ENCODE measurements around the gene SORCS2. TPM values are rescaled to one million over a fixed set of nuclear protein-coding genes. Genes with fewer than 3 reads are reported as not detected.

Gene SORCS2
- total RNA-seq, 1 experiment from 2014 or later = 0.06 TPM

- BruUV-seq (replicated peaks) = no TSS peak
- H3K27me3 ChIP-seq (replicated peaks; ENCODE audit: insufficient read depth, low read depth, low read length, poor library complexity) = no peaks in the 10 kb centered on the region
- CTCF ChIA-PET = no interaction called here
- H3K9me3 ChIP-seq (ENCODE audit: low read depth, low read length, poor library complexity, severe bottlenecking) = no peaks in the 10 kb centered on the region
- POLR2A ChIA-PET (ENCODE audit: low non-redundant PET) = no interaction called here
- DNase-seq (ENCODE audit: low spot score) = no peak
- H3K4me1 ChIP-seq (ENCODE audit: insufficient read depth, low read length, poor library complexity, severe bottlenecking) = no peaks in the 10 kb centered on the region
- no peaks in the 10 kb centered on the region for H3K36me3 ChIP-seq (ENCODE audit: insufficient read depth, low read length, poor library complexity, severe bottlenecking)
- no peak overlapping the region for H3K27ac ChIP-seq (ENCODE audit: low read depth, low read length, poor library complexity, severe bottlenecking)
- no peak for TF ChIP-seq CTCF (conservative IDR thresholded peaks at IDR 0.05; ENCODE audit: low read depth, low read length)
- no peak for TF ChIP-seq EZH2 (IDR thresholded peaks at IDR 0.05; ENCODE audit: borderline replicate concordance, low read depth, low read length, poor library complexity, severe bottlenecking)
- intact Hi-C loops (cut with micrococcal nuclease; ENCODE audit: unreplicated experiment) = no loop called here
- no peak overlapping the region for H3K4me3 ChIP-seq (ENCODE audit: low read depth, low read length, poor library complexity, severe bottlenecking)
Measured at GRCh38 chr4:7154351-7154981, 37.9 kb upstream of the SORCS2 start.

GRCh38 chr4:7155590-7156071, 36.7 kb upstream of the SORCS2 start:
- ChIA-PET CTCF (no interaction called here), POLR2A (ENCODE audit: low non-redundant PET) (no interaction called here)
- H3K27ac ChIP-seq (ENCODE audit: low read depth, low read length, poor library complexity, severe bottlenecking) = no peak overlapping the region
- H3K4me1 ChIP-seq (ENCODE audit: insufficient read depth, low read length, poor library complexity, severe bottlenecking) = no peaks in the 10 kb centered on the region
- no peak for DNase-seq (ENCODE audit: low spot score)
- no peak for TF ChIP-seq CTCF (conservative IDR thresholded peaks at IDR 0.05; ENCODE audit: low read depth, low read length)
- no peak for TF ChIP-seq EZH2 (IDR thresholded peaks at IDR 0.05; ENCODE audit: borderline replicate concordance, low read depth, low read length, poor library complexity, severe bottlenecking)
- no peaks in the 10 kb centered on the region for H3K36me3 ChIP-seq (ENCODE audit: insufficient read depth, low read length, poor library complexity, severe bottlenecking)
- H3K9me3 ChIP-seq (ENCODE audit: low read depth, low read length, poor library complexity, severe bottlenecking) = no peaks in the 10 kb centered on the region
- BruUV-seq (replicated peaks) = no TSS peak
- H3K27me3 ChIP-seq (replicated peaks; ENCODE audit: insufficient read depth, low read depth, low read length, poor library complexity) = no peaks in the 10 kb centered on the region
- no peak overlapping the region for H3K4me3 ChIP-seq (ENCODE audit: low read depth, low read length, poor library complexity, severe bottlenecking)
- intact Hi-C loops (cut with micrococcal nuclease; ENCODE audit: unreplicated experiment) = no loop called here

GRCh38 chr4:7156328-7156727, 36.0 kb upstream of the SORCS2 start:
- ChIA-PET CTCF (no interaction called here), POLR2A (ENCODE audit: low non-redundant PET) (no interaction called here)
- BruUV-seq (replicated peaks) = no TSS peak
- no peak for DNase-seq (ENCODE audit: low spot score)
- H3K4me3 ChIP-seq (ENCODE audit: low read depth, low read length, poor library complexity, severe bottlenecking) = no peak overlapping the region
- no peaks in the 10 kb centered on the region for H3K4me1 ChIP-seq (ENCODE audit: insufficient read depth, low read length, poor library complexity, severe bottlenecking)
- intact Hi-C loops (cut with micrococcal nuclease; ENCODE audit: unreplicated experiment) = no loop called here
- no peaks in the 10 kb centered on the region for H3K36me3 ChIP-seq (ENCODE audit: insufficient read depth, low read length, poor library complexity, severe bottlenecking)
- H3K9me3 ChIP-seq (ENCODE audit: low read depth, low read length, poor library complexity, severe bottlenecking) = no peaks in the 10 kb centered on the region
- TF ChIP-seq EZH2 (IDR thresholded peaks at IDR 0.05; ENCODE audit: borderline replicate concordance, low read depth, low read length, poor library complexity, severe bottlenecking) (no peak), CTCF (conservative IDR thresholded peaks at IDR 0.05; ENCODE audit: low read depth, low read length) (no peak)
- no peak overlapping the region for H3K27ac ChIP-seq (ENCODE audit: low read depth, low read length, poor library complexity, severe bottlenecking)
- H3K27me3 ChIP-seq (replicated peaks; ENCODE audit: insufficient read depth, low read depth, low read length, poor library complexity) = no peaks in the 10 kb centered on the region

All from A673 (cell line).